H1 (cell line): ENCODE data around the gene OPCML. TPM values are rescaled to one million over a fixed set of nuclear protein-coding genes. Genes with fewer than 3 reads are reported as not detected.

Experiments
- BRCA1 ChIP-seq: IDR thresholded peaks from 2 replicates; pipeline ENCODE4 v1.6.1; 2012; ENCODE audit warnings: low read depth, low read length, improper control_type of control experiment
- POU5F1 ChIP-seq: IDR thresholded peaks from 2 replicates; pipeline ENCODE4 v1.6.1; 2011; ENCODE audit warnings: low read depth, mild to moderate bottlenecking, low read length, moderate library complexity
- RBBP5 ChIP-seq: IDR thresholded peaks from 2 replicates; pipeline ENCODE4 v1.7.1; 2012; ENCODE audit warnings: low read depth, mild to moderate bottlenecking, inconsistent platforms, low read length, moderate library complexity, borderline replicate concordance
- polyA plus RNA-seq, 7 experiments: library from polyadenylated mRNA; depleted of rRNA in 3 of 7; stranded (reverse) in 5 of 7; unstranded in 2 of 7; fragments of >200 nt in 5 of 7; fragments of 200-250 nt in 2 of 7; gene quantifications; 1 replicate in 5 of 7; 2 replicates in 1 of 7; 4 replicates in 1 of 7; pipeline versions ENCODE4 v1.2.1 to v1.2.3, GENCODE V29; 2011 to 2013; ENCODE audit warnings: missing spikeins in 2 of 7, mixed read lengths in 2 of 7
- total RNA-seq: library from RNA; stranded (reverse); fragmentation: NEBNext Ultra II Directional; extraction: Animal tissue kit (Norgen Biotek cat#: 25700); gene quantifications from 2 replicates; pipeline ENCODE4 v1.2.1, GENCODE V29; 2021

OPCML gene
- total and polyA plus RNA-seq, 2 of the 8 experiments (the other 6 are each of a cell fraction or from before 2014, with no cell fraction given): 2.3 to 3.1 TPM

- TF ChIP-seq BRCA1: no peak
- TF ChIP-seq POU5F1: no peak
- no peak for TF ChIP-seq RBBP5
Observed at GRCh38 chr11:133075351-133075750, 456.9 kb downstream of the OPCML start (continued).
